NCI-H2107 treated with DMSO at 0.1 percent for 48 hours (cell line): Measurements from ENCODE around the gene TNFSF10.
A peak's percentile ranks its signal among the peaks of the same experiment; 100 is the strongest.

ENCODE experiments used
- DNase-seq: peaks from one replicate; lab custom pipeline; 2025; ENCODE audit not compliant: unreplicated experiment; lab: John Stamatoyannopoulos, UW

The TNFSF10 gene

DNA sequence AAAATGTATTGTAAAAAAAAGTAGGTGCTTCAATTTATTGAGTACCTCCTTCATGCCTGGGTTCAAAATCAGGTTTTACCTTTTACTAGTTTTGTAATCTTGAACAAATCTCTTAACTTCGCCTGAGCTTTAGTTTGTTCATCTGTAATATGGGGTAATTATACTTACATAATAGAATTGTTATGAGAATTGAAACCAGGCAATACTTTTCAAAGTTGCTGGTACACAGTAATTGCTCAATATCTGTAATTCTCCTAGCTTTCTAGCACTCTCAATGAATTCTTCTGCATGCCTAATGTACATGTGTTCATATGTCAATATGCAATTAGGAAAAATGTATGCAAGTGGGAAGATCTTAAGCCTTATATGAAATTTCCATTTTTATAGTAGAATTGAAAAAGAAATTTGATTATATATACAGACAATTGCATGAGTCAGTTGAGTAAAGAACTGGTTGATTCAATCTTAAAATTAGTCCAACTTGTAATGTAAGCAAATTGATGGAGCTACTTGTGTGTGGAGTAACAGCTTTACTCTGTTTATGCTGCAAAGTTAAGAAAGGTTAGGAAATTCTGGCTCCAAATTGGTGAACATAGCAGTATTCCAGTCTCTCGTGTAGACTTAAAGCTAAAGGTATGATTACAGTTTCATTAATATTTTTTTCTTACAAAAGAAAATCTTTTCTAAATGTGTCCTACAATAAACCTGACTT lies 4.1 kb downstream of the TNFSF10 start:
- DNase-seq = no peak

DNA sequence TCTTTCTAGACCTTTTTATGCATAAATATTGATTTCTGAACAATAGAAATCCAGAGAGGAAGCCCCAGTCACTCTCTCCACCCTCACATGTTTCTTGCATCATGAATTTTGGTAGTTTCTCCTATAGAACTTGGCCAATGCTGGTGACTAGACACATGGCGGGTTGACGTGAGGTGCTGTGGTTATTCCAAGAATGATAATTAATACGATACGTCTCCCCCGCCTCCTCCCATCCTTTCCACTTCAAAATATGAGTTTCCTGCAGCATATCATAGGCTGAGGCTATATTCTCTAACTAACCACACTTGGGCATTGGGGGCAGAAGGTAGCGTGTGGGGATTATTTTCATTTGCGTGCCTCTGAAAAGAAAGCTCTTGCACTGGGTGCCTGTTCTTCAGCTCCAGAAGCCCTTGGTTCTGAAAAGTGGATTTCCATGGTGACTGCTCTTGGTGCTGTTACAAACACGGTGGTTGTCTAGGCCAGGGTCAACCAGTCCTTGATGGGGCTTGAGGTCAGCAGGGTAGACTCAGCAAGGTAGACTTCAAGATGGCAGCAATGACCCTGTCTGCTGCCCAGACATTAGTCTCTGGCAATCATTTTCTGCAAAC lies 5.3 kb downstream of the TNFSF10 start:
- DNase-seq = no peak

- no peak for DNase-seq
These were observed 6.7 kb downstream of the TNFSF10 start for GRCh38 chr3:172516318-172517214.

DNA sequence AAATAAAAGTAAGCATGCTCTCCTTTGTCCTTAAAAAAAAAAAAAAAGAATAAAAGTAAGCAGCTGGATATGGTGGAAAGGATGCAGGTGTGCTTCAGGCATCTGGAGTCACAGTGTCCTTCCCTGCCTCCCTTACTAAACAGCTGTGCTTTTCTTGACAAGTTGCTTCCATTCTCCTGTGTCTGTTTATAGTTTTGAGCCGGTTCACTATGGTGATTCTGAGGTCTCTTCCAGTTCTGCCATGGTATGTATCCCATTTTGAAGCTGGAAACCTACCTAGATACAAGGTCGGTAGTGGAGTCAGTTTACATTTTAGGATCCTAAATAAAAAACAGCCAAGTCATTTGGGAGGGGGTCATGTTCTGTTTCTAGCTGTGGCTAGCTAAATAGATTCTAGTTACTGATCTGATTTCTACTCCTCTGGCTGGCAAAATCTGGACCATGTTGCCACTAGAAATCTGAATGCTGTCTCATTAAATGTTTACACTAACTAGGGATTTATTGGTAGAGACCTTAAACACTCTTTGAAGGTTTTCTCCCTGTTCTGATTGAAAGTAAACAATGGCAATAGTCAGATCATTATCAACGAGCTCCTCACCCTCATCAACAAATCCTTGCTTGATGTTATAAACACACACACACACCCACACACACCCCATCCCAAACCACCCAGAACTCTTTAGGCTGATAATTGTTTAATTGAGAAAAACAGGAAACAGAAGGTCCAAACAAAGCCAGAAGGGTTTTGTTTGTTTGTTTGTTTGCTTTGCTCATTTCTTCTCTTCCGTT lies 7.9 kb downstream of the TNFSF10 start:
- no peak for DNase-seq

GRCh38 chr3:172514678-172515077 lies 8.6 kb downstream of the TNFSF10 start:
- no peak for DNase-seq

DNA sequence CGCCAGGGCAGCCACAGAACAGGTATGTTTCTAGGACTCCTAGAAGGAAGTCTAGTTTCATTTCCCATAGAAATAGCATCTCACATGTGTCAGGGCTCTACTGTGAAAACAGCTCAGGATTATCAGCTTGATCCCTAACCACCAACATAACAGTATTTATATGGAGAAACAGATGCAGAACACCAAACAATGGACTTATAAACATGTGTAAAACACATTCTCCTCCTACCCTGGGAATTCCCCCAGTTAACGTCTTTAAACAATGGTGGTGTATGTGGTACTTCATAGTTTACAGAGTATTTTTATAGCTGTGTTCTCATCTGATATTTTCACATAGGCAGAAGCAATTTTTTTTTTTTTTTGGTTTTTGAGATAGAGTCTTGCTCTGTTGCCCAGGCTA lies 9.7 kb downstream of the TNFSF10 start:
- DNase-seq = no peak

DNA sequence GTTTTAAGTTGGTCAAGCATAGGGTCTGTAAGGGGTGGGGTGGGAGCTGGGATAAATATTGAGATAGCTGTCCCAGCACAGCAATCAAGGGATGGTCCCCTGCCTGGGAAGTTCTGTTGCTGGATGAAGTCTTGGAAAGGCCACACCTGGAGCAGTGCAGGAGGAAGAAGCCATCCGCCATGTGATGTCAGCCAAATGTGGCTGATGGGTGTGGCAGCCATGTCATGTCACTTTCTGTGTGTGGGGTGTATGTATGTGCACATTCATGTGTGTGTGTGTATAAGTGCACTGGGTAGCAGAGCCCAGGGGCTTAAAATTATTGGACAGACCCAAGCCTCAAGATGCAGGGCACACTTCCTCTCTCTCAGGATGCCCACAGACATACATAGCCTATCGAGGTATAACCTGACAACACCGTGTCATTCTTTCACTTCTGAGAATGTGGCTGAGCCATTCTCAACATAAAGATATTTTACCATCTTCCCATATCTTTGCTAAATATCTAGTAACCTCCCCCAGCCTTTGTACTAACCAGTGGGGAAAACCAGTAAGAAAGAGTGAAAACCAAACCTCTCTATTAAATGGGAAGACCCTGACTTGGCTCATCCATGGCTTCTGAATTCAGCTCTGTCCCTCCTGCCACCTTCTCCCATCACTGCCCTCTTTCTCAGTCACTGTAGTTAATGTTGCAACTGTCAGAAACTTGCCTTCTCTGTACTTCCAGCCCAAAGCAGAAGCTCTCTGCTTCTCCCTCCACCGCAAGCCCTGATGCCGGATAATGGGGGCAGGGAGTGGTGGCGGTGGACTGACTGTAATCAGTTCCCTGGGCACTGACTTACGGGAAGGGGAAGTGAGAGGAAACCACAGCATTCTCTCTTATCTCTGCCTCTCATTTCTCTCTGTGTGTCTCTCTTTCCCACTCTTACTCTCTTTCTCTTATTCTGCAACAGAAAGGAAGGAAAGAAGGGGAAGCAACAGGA lies 11.2 kb downstream of the TNFSF10 start:
- DNase-seq = no peak

DNA sequence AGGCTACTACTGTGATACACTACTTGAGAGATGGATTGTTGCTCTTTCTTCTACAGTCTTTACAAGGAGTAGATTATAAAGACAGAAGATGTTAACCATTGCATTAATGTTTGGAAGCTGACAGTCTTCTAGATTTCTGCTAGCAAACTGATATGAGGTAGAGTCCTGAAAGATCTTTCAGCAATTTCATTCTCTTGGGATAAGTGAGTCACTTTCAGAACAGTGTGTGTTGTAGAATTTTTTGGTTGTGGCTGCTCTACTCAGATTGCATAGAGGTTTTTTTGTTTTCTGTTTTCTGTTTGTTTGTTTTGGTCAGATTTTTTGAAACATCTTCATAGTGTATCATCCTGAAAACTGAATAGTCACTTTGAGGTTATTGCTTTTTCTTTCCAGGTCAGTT lies 17.1 kb downstream of the TNFSF10 start:
- no peak for DNase-seq

DNA sequence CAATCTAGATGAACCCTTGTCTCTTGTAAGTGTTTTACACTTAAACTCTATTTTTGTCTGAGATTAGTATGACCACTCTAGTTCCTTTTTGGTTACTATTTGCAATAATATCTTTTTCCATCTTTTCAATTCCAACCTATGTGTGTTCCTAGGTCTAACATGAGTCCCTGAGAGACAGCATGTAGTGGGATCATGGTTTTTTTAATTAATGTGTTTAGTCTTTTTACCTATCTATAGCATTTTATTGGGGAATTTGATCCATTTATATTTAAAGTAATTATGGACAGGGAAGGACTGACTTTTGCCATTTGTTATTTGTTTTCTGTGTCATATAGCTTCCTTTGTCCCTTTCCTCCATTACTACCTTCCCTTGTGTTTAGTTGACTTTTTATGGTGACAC lies 21.7 kb downstream of the TNFSF10 start:
- DNase-seq = no peak

DNA sequence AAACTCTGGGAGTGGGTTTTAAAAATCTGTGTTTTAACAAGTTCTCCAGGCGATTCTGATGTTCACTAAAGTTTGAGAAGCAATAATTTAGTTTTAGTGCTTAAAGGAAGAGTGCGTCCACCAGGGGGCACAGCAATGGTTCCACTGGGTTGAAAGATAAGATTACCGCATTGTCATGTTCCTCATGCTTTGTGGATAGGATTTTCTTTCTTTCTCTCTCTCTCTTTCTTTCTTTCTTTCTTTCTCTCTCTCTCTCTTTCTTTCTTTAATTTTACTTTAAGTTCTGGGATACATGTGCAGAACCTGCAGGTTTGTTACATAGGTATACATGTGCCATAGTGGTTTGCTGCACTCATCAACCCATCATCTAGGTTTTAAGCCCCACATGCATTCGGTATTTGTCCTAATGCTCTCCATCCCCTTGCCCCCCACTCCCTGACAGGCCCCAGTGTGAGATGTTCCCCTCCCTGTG lies 33.0 kb downstream of the TNFSF10 start:
- peak; percentile 85 for DNase-seq

GRCh38 chr3:172478116-172478515 lies 45.1 kb downstream of the TNFSF10 start:
- DNase-seq = no peak

DNA sequence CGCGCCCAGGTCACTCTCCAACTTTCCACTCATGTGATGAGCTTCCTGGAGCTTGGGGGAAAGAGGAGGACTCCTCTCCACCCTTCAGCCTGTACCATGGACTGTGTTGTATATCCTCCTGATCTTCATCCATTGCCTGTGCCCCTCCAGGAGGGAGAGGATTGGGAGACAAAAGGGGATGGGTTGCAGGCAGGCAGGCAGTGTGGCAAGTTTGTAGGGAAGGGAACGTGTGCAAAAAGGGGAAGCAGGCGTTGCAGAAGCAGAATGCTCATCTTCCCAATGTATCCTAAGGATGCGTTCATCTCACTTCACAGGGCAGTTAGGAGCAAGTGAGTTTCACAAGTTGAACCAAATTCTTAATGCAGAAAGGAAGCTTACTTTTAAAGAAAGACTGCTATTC lies 46.9 kb downstream of the TNFSF10 start:
- DNase-seq = no peak

- DNase-seq = no peak
These were observed 47.5 kb downstream of the TNFSF10 start for GRCh38 chr3:172475703-172476102.

- no peak for DNase-seq
These were observed 51.3 kb downstream of the TNFSF10 start for GRCh38 chr3:172471903-172472302.

- DNase-seq = no peak
These were observed 52.6 kb downstream of the TNFSF10 start for GRCh38 chr3:172470588-172470987.

DNA sequence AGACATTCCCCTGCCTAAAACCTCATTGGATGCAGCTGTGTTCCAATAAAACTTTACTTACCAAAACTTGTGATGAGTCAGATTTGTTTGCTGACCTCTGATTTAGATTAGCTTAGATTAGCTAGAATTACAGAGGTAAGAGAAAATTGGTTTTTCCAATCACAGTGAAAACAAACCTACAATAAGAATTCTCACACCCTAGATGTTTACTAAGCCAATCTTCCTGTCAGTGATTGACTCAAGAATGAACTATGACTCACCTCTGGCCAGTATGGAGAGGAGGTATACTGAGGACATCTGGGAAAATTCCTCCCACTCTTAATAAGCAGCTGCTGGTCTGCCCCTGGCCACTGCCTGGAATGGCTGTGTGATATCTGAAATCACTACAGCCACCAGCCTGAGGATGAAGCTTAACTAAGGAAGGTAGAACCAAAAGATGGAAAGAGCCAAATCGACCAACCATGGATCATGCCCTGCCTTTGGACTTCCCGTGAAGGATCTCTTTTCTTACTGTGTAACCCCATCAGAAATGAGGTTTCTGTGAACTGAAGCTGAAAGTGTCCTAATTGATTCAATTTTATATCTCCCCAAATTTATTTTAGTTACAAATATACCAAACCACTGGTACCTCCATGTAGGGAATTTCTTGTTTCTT lies 55.9 kb downstream of the TNFSF10 start:
- no peak for DNase-seq

- no peak for DNase-seq
These were observed 56.6 kb downstream of the TNFSF10 start for GRCh38 chr3:172466553-172467130.

DNA sequence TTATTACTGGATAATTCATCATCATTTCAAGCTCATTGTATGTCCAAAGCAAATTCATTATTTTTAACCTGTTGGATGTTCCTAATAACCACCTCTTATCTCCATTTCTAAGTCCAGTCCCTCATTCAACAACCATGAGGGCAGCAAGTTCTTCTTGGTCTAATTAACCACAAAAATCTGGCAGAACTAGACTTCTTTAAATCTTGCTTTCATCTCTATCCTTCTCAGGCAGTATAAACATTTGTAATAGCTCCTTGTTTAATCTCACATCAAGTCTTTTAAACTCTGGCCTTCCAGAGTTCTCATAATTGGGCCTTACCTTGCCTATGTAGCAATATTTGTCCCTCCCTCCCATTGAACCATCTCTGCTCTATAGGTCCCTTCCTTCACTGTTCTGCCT lies 57.9 kb downstream of the TNFSF10 start:
- DNase-seq = no peak

- DNase-seq = no peak
These were observed 58.9 kb downstream of the TNFSF10 start for GRCh38 chr3:172464306-172464705.
